ENCODE results near the gene WDFY2.

Gene WDFY2

DNA sequence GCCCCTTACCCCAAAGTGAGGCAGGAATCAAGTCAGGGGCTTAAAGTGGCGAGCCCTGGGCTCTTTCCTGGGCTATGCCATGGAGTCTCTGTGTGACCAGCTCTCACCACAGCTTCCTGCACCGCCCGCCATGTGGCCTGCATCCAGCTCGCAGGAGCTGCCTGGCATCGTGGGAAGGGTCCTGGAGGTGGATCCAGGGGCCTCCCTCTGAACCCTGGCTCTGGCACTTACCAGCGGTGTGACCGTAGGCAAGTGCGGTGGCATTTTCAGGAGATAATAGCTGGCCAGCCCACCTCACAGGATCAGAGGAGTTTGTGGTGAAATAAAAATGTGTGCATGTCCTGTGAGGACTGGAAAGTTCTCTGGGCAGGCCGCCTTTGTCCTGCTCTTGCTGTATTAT is 193.7 kb downstream of the WDFY2 start:
- no peak for DNase-seq

DNA sequence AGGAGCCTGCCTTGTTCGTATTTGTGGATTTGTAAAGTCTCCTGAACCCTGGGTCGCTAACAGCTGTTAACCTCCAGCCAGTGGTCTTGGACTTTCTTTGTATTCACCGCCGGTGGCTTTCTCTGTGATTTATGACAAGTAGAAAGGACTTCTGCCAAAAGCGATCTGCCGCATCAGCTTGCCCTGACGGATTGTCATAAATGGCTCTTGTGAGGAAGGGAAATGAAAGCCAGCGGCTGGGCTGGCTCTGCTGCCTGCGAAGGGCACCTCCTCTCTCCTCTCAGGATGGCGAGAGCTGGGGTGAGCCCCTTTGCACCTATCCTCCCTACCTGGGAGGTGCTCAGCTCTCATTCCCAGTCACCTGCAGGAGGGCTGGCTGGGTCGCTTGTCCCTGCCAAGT is 194.1 kb downstream of the WDFY2 start:
- DNase-seq = no peak

DNA sequence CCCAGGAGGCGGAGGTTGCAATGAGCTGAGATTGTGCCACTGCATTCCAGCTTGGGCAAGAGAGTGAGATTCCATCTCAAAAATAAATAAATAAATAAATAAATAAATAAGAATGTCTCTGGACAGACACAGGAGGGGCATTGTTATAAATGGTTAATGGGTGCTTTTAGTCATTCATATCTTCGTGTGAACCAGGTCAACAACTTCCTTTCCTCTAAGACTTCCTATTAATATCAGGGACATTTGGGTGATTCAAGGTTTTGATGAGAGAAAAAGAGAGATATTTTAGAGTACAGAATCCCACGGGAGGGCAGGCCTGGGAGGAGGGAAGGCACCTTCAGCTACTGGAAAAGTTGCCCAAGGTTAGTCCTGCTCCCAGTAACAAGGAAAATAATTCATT is 195.8 kb downstream of the WDFY2 start:
- DNase-seq = no peak

DNA sequence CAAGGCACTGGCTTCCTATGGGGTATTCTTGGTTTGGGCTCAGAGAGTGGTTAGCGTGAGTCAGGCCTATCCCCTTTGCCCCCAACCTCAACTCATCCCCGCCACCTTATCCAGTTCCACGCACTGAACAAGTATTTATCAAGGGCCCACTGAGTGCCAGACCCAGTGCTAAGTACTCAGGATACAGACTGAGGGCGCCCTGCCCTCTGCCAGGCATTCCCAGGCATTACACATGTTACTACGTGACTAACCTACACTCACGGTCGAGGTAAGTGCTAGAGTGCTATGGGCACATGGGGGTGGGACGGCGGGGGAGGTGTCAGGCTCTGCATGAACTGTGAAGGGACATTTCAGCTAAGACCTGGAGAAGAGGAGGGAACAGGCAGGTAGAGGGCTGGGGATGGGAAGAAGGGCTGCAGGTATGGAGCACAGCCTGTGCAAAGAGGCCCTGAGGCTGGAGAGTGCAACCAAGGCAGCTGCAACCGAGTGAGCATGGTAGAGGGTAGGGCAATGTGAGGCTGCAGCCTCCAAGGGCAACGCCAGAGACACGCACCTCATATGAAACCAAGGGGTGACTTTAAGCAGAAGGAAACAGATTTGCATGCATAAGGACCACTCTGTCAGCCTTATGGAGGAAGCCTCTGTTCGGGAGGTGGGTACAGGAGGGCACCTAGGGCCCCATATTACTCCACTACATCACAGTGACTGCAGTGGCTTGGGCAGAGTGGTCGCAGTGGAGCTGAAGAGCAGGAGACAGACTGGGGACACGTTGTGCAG is 197.2 kb downstream of the WDFY2 start:
- DNase-seq = no peak

DNA sequence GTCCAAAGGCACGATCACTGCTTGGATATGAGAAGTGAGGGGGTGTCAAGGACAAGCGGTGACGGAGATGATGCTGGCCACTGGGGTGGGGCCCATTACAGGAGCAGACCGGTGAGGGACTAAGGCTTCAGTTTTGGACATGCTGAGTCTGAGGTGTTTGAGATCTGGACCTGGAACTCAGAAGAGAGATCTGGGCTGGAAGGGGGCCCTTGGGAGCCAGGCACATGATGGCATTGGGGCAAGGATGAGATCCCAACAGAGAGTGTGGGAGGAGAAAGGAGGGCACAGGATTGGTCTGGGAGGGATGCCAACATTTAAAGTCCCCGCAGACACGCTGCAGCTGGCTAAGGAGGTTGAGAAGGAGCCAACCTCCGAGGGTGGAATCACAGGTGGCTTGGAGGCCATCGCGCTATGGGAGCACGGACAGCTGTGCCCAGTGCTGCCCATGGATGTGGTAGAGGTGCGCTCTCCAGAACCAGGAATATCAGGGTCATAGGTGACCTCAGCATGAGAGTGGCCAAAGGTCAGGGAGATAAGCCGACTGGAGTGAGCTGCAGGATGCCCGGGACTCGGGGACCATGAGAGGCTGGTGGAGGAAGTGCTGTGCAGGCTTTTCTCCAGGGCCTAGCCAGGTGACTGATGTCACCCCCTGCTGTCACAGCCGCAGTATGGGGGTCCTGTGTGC is 197.9 kb downstream of the WDFY2 start:
- DNase-seq = no peak

DNA sequence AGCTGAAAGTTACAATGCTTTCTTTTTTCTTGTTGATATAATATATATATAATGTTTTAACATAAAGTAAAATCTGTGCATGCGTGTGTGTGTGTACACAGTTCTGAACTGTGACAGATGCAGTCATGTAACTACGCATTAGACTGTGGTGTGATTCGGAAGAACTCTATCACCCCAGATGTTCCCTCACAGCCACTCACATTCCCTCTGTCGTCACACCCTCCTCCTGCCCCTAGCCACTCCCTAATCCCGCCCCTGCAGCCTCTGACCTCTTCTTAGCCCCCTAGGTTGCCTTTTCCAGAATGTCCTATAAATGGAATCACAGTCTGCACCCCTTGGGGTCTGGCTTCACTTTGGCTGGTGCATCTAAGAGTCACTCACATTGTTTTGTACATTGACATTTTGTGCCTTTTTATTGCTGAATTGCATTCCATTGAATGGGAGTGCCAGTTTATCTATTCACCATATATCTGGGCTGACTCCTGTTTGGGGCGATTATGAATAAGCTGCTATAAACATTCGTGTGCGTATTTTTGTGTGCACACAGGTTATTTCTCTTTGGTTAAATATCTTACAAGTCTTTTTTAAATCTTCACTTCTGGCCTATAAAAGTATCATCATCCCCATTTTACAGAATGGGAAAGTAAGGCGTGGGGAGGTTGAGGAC is 199.3 kb downstream of the WDFY2 start:
- DNase-seq = no peak

DNA sequence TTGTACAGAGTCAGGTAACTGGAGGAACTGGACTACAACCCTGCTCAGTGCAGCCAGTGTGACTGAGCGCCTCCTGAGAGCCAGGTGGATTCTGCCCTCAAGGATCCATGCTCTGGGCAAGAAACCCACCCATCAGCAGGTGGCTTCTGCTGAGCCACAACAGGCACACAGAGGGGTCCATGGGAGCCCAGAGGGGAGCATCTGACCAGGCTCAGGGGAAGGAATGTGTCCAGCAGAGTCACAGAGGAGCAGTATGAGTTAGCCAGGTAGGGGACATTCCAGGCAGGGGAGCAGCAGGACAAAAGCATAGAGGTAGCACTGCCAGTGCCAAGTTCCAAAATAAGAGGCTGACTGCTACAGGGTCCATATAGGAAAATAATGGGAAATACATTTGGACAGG is 199.8 kb downstream of the WDFY2 start:
- DNase-seq = no peak

DNA sequence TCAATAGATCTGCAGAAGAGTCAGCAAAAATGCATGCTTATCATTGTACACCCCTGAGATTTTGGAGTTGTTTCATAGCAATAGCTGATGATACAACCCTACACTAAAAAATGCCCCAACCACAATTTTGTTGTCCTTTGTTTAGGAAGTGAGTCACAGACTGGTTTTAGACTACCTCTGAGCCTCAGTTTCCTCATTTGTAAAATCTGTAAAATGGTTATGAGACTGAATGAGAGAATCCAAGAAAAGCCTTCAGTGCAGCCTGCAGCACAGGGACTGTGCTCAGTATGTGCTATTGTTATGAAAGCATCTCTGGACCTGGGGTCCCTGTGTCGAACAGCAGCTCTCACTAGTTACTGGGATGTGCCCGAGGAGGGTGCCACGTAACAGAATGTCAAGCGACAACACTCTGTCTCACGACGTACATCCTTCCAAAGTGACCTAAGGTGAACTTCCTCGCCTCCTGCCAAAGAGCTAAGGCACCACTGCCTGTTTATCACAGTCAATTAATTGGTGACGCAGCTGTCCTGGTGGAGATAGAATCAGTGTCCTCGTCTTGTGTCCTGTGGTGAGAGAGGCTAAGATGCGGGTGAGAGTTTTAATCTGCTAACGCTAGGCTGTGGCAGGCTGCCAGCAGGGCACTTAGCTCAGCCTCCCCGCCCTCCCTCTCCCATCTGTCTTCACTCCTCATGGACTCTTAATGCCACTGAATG is 201.6 kb downstream of the WDFY2 start:
- DNase-seq = no peak

DNA sequence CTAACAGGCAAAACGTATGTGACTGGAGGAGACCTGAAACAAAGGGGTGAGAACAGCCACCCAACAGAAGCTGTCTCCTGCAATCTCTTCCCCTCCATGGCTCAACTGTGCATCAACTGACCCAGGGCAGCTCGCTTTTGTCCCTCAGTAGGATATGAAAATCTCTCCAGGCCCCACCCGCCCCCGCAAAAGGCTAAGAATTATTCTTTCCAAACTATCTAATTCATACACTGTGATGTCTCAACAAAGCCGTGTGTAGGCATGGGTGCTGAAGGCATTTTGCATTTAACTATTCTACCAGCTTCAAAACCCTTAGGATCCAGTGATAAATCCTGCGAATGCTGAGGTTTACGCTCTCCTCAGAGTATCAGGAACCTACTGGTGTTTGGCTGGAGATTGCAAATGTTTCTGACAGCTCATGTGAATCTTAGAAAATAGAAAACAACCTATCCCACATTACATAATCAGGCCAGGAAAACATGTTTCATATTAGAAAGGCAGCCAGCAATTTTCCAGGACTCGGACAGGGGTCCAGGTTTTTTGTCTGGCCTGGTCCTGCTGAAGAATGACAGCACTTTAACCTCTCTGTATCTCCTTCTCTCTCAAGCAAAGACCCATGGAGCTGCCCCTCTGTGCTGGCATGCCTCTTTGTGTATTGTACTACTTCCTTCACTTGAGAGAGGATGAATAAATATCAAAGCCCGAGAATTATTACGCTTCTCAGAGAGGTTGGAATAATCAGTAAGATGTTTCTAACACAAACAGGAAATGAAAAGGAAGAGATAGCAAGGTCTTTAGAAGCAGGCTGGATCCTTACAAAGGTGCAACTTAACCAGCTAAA is 202.4 kb downstream of the WDFY2 start:
- no peak for DNase-seq

DNA sequence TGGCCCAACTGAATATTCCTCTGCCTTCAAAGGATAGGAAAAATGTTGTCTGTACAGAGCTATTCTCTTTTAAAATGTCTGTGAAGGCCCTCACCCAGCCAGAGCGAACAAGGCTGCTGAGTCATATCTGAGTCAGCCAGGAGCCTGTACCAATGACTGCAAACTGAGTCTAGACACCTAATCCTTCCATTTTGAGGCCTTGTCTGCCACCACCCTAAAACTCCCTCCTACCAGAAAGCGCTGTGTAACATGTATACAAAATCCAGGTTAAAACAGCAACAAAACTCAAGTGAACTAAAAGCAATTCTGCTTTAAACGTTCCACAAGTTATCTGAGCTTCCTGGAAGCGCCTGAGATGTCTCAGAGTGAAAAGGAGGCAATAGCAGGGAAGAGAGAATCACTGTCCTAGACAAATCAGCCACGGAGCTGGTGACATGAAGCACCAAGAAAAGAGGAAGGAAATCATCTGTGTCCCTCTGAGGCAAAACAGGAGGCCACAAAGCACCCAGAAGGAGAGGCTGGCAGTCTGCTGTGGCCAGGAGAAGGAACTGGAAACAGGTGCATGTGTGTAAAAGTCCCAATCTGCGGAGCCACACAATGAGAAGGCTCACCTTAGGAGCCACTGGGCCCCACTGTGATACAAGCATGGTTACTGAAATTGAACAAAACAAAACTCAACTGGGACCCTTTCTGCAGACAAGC is 209.5 kb downstream of the WDFY2 start:
- DNase-seq = peak; percentile 31

DNA sequence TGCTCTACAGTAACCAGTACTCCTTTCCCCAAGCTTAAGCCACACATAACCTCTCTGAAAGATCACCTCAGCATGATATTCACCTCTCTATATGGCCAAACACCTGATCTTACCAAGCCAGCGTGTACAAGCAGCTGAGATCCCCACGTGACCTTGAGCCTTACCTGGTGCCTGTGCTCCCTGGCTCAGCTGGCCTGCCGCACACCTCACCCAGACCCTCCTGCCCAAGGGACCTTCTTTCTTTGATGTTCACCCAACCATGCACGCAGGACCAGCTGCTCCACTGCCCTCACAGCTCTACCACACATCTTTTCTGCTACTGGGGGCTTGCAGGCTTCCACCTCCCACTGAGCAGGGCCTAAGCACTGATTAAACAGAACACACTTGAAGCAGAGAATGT is 210.7 kb downstream of the WDFY2 start:
- no peak for DNase-seq

DNA sequence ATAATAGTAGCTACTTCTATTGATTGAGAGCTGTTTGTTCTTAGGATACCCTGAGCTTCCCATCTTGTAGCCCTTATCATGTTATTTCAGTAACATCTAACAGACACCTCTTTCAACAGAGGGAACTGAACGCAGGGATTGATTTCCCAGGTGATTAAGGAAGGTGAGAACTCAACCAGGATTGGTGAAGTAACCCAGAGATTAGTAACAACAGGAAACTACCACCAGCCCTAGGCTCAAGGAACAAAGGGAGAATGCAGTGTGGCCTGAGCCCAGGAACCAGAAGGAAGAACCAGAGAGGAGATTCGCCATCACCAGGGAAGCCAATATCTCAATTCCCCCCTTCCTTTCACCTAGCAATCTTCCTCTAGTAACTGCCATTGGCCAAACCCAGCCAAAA is 211.2 kb downstream of the WDFY2 start:
- DNase-seq = no peak

DNA sequence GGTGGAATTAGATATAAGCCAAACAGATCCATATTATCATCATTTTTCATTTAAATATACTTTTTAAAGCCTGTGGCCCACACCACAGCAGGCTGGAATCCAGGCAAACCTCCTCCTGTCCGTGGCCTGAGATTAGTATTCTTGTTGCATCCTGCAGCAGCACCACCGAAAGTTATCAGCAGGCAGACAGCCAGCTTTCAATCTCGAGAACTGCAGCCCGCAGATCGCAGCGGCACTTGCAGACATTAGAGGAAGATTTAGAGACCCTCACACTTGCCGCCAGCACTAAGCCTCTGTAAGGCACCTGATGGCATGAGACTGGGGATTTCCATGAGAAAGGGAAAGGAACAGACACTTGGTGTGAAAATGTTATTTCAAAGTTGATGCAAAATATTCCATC is 212.3 kb downstream of the WDFY2 start:
- no peak for DNase-seq

DNA sequence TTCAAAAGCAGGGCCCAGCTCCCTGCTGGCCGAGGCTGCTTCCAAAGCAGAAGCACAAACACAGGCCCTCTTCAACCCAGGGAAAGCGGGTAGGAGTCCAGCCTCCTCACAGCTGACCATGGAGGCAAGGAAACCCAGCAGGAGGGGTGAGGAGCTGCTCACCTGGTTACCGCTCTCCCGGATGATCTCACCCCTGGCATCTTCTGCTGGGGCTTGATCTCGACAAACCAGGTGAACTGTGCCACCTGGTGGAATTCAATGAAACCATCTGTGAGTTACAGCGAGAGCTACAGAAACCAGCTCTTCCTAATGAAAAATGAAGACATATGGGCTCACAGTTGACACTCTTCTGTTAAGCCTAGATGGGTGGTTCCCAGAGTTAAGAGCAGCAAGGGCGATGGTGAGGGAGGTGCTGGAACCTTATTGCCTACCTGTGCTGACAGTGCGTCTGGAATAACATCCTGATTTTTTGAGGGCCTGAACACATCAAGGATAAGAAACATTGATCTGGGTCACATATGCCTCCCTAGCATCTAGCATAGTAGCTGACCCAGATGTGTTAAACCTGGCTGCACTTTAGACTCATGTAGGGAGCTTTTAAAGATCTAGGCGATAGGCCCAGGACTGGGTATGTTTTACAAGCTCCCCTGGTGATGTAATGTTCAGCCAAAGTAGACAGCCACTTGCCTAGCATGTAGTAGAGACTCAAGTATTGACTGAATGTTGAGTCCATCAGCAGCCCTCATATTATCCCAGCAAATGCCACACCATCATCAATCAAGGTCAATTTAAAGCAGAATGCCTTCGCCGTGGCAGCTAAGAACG is 213.6 kb downstream of the WDFY2 start:
- DNase-seq = peak; percentile 71

DNA sequence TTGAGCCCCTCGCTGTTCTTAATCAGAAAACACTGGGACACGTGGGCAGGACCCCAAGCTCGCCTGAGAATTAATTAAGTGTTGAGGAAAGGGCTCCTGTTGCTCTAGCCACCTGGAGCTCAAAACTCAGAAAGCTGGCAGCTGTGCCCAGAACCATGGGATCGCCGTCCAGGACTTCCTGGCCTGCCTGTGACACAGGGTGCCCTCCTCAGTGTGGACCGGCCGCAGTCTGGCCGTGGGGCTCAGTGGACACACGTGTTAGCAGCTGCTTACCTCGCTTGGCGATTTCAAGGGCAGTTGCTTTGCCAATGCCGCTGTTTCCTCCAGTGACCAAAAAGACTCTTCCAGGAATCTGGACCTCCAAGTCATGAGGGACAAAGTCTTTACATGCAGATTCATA is 215.0 kb downstream of the WDFY2 start:
- DNase-seq = no peak

DNA sequence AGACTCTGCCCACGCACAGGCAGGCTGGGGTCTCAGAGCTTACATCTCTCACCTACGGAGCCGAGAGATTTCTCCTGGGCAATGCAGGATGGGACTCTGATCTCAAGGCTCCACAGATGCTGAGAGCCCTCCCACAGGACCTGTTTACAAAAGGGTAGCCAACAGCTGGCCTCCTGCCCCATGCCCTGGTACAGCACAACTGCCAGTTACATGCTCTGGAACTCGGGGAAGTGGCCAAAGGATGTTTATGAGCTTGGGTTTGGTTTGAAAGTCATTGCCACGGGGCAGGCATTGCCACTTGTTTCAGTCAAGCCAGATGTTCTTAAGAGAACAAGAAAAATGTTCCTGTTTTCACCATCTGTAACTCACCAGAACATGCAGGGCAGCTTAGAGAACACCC is 216.2 kb downstream of the WDFY2 start:
- DNase-seq = no peak

DNA sequence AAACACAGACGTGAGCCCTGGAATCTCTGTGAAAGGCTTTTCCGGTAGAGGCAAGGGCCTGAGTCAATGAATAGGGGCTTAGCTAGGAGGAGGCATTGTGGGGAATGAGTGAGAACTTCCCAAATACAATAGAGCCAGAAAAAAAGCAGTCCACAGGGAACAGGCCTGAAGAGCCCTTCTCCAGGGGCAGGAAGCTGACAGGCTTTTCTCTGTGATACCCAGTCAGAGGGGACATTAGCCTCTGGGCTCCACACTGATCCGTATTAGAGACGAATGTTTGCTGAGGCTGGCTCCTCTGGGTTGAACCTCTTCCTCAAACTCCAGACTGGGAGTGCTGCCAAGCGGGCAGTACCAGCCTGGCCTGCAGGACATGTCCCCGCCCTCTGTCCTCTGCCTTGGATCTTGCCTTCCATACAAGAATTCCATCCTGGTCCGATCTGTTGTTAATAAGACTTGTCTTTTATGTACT is 217.4 kb downstream of the WDFY2 start:
- no peak for DNase-seq

DNA sequence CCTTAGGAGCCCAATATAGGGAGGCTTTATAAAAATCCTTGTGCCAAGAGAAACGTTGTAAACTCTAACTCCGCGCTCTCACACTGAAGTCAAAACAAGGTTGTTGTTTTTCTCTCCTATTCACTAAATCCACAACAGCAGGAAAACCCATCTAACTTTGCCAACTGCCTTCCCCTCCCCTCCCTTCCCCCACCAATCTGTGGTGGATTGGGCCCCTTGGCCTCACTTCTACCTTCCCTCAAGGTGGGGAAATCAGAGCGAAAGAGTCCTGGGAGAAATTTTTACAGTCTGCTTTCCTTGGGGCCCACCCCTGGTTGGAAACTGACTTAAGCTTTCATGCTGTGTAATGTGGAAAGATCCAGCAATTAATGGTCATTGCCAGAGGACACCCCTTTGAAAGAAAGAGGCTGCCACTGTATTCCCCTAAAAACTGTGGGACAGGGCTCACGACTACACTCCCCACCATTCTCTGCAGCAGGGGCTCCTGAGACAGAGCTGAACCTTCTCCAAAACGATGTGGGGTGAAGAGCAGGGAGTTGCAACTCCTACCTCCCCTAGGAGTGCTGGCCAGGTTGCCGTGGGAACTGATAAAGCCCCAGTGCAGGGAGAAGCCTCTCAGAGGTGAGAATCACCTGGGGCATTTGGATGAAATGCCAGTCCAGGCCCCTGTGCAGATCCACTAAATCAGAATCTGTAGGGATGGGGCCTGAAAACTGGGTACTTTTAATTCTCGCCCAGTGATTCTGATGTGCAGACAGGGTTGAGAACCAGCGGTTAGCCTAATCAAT is 218.6 kb downstream of the WDFY2 start:
- DNase-seq = no peak

DNA sequence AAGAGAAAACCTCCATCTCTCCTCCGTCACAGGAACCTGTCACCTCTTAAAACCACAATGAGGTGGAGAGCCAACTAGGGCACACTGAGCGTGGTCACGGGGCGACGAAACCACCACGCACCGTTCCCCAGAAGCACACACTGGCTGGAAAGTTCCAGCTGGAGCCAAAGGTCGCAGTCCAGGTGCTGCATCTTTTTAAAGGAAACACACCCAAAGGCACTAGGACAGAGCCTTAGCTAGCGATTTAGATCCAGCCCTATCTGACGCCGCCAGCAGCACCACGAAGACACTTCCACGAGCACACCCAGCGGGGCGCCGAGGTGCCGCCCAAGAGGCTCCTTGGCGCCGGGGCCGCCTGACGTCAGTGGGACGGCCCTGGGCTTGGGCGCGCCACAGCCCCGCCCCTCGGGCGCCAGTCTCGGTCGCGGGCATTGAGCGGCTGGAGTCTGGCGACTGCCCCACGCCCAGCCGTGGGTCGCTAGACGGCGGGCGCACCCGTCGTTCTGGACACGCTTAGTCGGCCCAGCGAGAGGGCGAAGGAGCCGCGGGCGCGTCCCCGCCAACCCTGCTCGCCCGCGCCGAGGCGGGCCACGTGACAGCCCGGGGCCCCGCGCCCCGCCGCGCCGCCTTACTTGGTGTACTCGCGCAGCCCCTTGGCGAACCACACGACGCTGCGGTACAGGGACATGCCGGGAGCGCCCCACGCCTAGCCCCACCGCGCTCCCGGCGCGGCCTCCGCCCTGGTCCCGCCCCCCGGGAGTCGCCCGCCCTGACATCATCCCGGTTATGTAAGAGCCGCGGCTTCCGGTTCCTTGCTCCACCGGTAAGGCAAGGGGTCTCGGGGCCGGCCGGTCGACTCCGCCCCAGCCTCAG is 219.4 kb downstream of the WDFY2 start, which contains the start of gene DHRS12:
DHRS12 (minus strand) TSS at position 742 of the 873 bp plus-strand sequence. CDS start 4,504 bp downstream, outside the sequence.
- peak; percentile 88 for DNase-seq

Measured in CD4-positive, alpha-beta T cell treated with Interleukin-17A for 4 hours (primary cell).